NCI-H748 (cell line): Measurements from ENCODE around the gene ASTN2.

Source experiments
- DNase-seq: peaks from one replicate; lab custom pipeline; 2025; ENCODE audit not compliant: unreplicated experiment; lab: John Stamatoyannopoulos, UW

The ASTN2 gene

DNA sequence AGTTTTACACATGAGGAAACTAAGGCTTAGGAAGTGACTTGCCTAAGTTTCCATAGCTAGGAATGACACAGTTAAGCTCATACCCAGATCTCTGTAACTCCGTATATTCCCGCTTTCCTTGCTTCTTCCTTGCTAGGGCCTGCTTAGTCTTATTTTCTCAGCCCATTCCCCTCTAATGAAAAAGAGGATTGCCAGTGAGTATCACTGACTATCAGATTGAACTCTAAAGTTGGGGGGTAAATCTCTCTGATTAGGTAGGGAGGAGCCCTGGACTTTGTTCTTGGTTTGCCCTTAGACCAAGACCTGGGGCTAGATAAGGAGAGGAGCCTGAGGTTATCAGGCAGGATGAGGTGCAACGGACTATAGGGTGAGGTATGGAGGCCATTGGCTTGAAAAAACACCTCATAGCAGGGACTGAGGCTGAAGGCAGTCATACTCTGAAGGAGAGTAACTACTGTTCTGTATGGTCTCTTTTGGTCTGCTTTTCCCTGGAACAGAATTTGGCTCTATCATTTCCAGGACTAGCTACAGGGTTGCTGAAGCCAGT is 725.3 kb downstream of the ASTN2 start:
- no peak for DNase-seq

DNA sequence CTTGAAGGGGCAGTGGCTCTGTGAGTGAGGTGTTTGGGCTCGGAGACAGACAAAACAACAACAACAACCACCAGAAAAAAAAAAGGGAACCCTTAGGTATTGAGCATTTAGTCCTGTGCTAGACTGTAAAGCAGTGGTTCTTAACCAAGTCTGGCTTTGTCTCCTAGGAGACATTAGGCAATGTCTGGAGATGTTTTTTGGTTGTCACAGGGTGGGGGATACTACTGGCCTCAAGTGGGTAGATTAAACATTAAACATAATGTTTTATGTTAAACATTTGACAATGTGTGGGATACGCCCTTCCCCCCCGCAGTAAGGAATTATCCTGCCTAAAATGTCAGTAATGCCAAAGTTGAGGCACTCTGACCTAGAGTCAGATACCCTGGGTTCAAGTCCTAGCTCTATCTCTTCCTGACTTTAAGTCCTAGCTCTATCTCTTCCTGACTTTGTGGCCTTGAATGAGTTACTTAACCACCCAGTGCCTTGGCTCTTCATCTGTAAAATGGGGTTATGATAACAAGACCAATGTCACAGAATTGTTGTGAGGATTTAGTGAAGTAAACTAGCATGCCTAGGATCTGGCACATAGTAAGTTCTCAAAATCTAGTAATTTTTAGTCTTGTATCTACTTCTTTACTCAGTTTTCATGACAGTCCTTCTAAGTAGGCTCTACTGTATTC is 725.9 kb downstream of the ASTN2 start:
- no peak for DNase-seq

DNA sequence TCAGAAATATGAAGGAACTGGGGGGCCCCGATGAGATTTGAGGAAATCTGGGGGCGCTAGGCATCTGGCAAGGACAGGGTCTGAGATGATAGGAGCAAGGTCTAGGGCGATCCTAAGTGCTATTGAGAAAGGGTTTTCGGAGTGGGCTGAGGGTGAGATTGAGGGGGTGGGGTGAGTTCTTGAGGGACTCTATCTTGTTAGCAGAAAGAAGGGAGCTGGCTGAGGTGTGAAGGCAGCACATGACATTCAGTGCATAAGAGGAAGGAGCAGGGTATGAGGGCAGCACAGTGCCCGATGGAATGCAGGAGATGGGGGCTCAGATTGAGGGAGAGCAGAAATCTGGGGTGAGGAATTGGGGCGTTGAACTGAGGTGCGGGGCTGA is 727.1 kb downstream of the ASTN2 start:
- peak; percentile 42 for DNase-seq

DNA sequence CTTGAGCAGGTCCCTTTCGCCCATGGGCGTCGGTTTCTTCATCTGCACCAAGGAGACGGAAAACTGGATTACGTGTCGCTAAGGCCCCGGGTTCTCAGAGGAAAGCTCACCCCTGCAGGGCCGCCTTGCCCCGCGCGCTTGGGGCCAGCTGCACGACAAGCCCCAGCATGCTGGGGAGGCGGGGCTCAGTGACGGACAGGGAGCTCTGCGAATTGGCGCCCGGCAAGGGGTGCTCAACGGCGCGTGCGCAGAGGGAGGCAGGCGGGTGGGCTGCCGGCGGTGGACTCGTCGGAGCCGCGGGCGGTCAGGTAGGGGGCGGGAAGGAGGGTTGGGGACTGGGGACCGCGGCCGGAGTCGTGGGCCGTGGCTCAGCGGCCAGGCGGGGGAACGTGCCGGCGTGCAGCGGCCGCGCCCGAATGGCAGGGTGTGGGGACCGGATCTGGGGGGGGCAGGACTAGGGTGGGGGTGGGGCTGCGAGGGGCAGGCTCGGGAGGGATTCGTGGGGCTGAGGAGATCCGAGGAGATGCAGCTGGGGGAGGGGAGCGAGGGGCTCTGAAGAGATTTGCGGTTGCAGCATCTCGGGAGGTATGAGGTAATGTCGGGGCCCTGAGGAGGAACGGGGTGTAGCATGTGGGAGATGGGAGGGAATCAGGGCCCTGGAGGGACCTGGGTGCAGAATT is 727.6 kb downstream of the ASTN2 start, which contains the start of gene TRIM32:
Gene TRIM32, plus strand, starts transcription at position 232 of the 680 bp plus-strand sequence. CDS start 10,438 bp downstream, outside the sequence.
- peak; percentile 95 for DNase-seq

DNA sequence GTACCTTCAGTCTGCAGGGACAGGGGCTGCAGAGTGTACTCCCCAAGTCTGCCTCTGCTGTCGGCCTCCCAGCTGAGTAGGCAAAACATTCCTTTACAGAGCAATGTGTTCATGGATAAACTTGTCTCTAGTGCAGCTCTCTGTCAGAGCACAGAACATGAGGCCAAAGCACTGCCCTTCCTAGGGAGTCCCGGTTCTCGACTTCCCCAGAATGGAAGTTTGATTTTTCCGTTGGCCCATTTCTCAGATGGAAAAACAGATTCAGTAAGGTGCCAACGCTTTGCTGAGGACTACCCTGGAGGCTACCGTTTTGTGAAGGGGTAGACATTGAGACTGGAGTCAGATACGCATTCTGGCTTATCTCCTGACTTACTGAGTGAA is 728.2 kb downstream of the ASTN2 start:
- DNase-seq: no peak

DNA sequence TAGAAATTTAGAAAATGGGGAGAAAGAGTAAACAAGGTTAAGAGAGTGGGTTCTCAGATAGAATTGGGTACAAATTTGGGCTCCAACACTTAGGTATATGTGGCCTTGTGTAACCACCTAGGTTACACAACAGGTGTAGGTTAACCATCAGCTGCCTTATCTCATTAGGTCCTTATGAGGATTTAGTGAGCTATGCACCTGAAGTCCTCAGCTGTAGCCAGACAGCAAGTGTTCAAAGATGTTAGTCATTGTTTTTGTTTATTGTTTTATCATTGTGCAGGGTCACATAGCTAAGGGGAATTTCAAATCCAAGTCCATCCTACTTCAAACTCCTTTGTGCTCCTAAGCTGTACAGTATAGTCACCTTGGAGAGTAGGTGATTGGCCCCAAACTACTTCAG is 728.7 kb downstream of the ASTN2 start:
- DNase-seq: no peak

DNA sequence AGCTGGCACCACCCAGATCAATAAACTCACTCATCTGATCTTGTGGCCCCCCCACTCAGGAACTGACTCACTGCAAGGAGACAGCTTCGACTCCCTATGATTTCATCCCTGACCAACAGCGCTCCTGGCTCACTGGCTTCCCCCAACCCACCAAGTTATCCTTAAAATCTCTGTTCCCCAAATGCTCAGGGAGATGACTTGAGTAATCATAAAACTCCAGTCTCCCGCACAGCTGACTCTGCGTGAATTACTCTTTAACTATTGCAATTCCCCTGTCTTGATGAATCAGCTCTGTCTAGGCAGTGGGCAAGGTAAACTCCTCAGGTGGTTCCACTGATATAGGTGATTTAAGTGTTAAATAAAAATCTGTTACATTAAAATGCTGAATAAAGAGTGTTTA is 729.7 kb downstream of the ASTN2 start:
- DNase-seq: no peak

DNA sequence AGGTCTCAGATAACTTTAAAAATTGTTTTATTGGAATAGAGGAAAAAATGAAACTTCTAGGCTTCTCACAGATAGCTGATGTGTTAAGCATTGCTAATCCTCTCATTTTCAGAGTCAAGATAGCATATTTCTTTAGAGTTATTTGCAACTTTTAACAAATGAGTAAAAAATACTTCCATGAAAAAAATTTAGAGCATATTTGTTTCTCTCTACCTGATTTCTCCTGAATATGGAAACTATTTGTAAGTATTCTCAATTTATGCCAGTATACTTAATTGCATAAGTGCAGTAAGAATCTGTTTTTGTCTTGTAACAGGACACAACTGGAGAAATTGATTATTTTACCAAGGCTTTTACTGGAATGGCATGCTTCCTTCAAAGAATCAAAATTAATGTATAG is 731.3 kb downstream of the ASTN2 start:
- no peak for DNase-seq

DNA sequence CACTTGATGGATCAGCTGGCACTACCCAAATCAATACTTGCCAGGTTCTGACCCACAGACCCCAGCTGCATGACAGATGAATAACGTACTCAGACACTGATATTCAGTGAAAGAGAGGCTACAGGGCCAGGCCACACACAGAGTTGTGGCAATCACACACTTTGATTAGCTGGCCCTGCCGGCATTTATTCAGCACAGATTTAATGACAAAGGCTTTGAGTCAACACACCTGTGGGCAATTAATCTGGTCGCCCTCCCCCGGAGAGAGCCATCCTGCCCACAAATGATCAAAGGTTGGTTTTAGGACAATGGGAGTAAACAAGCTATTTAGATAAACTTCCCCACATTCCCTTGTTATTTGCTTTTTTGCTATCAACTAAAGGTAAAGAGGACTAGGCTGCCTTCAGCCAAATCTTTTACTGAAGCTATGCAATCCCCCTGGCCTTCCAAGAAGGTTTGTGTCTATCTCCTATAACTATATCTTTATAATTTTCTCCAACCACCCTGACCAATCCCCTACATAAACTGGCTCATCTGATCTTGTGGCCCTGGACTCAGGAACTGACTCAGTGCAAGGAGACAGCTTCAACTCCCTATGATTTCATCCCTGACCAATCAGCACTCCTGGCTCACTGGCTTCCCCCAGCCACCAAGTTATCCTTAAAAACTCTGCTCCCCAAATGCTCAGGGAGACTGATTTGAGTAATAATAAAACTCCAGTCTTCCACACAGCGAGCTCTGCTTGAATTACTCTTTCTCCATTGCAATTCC is 740.5 kb downstream of the ASTN2 start:
- DNase-seq: no peak

DNA sequence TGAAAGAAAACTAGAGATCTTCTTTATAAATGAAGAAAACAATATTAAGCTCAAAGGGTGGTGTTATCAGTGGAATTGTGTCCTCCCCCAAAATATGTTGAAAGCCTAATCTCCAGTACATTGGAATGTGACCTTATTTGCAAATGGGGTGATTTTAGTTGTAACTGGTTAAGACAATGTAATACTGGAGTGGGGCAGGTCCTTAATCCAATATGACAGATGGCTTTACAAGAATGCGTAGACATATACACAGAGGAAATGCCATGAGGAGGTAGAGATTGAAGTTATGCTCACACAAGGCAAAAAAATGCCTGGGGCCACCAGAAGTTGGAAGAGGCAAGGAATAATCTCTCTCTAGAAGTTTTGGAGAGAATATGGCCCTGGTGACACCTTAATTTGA is 741.5 kb downstream of the ASTN2 start:
- DNase-seq: no peak

DNA sequence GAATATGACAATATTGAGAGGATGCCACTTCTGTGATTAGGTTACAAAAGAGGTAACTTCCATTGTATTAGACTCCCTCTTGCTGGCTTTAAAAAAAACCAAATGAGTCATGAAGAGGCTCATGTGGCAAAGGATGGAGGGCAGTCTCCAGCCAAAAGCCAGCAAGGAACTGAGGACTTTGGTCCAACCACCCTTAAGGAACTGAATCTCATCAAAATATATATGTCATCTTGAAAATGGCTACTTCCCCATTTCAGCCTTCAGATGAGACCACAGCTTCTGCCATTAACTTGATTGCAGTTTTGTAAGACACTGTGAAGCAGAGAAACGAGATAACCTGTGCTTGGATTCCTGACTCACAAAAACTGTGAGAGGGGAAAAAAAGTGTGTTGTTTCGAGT is 743.3 kb downstream of the ASTN2 start:
- no peak for DNase-seq

DNA sequence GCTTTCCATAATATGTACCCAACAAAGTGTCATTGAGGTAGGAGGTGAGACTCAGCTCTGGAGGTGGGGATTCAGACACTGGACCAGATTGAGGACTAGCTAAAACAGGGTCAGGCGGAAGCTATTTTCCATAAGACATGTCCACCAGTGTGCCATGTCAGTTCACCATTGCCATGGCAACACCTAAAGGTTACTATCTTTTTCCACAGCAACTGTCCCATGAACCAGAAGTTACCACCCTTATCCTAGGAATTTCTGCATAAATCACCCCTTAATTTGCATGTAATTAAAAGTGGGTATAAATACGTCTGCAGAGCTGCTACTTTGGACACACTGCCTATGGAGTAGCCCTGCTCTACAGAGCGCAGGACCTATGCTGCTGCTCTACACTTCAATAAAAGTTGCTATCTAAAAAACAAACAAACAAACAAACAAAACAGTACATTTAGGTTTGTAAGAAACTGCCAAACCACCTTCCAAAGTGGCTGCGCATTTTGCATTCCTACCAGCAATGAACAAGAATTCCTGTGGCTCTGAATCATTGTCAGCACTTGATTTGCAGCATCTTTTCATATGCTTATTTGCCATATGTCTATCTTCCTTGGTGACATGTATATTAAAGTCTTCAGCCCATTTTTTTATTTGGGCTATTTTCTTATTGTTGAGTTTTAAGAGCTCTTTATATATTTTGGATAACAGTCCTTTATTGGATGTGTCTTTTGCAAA is 745.7 kb downstream of the ASTN2 start:
- no peak for DNase-seq

DNA sequence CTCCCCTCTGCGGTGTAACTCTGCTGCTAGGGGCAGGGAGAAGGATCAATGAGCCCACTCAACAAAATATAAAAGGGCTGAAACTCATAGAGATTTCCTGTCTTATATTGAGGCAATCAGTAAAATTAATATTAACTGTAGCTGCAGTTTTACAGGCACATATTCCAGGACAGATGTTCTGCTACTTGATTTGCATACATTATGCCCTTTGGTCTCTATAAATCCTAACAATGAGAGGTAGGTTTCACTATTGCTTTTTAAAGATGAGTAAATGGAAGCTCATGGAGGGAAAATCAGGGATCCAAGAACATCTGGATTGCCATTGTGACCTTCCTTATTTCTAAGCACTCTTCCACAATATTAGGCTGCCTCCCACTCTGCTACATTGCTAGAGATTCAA is 751.3 kb downstream of the ASTN2 start:
- DNase-seq: no peak

DNA sequence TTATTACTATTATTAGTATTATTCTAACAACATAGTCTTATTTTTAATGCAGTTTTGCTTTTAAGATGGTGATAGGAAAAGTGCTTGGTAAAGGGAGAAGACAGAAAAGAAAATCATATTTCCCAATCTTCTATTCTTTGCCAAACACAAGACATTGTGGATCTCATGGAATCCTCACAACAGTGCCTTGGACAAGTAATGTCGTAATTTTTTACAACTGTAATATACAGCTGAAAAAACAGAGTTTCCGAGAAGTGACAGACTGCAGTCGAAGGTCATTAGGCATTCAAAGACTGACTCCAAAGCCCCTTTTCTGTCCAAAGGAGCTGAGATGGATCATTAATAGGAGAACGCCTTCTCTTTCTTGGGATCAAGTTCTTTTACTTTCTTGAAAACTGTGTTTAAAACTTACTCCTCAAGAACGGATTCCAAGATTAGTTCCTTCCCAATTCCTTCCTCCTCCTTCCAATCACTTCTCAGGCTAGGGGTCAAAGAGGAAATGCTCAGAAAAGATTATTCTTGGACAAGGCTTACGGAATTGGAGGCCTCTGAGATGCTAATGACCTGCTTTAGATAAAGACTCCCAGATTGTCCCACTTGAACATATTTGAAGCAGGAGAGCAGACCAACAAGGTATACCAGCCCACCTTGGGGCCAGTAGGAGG is 752.1 kb downstream of the ASTN2 start:
- DNase-seq: no peak

DNA sequence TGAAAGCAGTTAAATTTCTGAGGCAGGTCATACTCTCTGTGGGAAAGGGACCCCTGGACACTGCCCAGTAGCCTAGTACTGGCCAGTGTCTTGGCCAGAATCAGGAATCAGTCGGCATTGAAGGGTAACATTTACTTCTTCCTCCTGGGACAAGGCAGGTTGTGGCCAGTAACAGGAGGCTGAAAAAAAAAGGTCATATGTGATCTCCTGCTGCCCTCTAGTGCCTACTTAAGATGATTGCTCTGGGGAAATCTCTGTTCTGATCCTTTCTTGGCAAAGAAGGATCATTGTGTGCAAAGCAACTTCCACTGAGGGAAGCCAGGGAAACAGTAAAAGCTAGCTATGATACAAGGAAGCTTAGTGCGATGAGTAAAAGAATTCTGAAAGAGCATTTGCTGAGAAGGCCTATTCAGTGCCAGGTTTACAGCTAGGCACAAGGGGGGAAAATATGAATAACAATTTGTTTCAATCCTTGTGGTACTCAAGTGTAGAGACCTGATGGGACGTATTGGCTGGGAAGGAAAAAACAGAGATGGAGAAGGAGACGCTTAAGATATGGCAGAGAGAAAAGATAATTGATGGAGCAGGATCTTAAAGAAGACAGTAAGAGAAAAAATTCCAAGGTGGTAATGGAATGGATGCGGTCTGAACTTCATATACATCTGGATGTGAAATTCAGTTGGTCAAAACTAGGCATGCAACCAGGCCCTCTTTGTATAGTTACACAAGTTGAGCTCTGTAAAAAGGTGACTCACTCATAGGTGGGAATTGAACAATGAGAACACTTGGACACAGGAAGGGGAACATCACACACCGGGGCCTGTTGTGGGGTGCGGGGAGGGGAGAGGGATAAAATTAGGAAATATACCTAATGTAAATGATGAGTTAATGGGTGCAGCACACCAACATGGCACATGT is 753.6 kb downstream of the ASTN2 start:
- peak; percentile 65 for DNase-seq

DNA sequence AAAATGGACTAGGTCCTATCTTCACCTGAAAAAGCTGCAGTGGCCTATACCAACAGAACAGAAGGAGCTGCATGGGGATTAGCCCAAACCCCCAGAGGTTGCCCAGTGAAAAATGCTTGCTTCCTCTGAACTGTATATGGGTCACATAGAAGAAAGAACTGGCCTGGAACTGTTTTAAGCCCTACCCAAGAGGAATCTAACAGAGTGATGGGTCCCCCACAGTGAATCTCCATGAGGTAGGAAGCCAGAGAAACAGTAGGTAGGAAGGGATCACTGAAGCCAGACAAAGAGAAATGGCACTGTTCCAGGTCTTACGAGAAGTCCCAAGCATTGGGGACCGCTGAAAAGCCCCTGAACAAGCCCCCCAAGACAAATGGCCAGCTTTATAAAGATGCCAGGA is 756.6 kb downstream of the ASTN2 start:
- DNase-seq: no peak

DNA sequence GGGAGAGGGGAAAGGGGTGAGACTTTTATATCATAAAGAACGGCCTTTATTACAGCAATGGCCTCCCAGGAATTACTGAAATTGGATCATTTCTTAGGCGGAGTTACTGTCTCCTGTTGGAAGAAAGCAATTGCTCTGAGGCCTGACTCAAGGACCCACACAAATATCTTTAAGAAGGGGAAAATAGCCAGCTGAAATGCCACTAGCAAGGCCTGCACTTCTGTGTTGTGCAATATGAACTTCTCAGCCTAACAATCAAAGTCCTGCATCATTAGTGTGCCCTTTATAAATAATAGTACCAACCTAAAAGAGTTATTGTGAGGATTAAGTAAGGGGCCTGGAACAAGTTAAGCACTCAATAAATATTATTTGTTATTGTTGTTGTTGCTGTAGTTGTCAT is 757.9 kb downstream of the ASTN2 start:
- DNase-seq: no peak

DNA sequence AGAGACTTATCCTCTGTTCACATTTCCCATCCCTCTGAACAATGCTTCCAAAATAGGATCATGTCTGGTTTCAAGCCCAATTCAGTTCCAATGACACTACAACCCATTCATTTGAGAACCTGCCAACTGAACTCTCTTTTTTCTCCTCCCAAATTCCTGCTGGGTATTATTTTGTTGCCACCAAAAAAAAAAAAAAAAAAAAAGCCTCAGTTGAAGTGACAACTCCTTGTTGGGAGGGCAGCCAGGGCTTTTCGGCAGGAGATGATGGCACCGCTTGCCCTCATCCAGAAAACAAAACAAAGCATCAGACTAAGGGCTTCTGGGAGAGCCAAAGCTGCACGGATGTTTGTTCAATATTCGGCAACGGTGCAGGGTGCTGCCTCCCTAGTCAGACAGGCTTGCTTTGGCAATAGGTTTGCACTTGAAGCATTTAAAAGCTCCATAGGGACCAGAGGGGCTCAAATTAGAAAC is 758.3 kb downstream of the ASTN2 start:
- no peak for DNase-seq

DNA sequence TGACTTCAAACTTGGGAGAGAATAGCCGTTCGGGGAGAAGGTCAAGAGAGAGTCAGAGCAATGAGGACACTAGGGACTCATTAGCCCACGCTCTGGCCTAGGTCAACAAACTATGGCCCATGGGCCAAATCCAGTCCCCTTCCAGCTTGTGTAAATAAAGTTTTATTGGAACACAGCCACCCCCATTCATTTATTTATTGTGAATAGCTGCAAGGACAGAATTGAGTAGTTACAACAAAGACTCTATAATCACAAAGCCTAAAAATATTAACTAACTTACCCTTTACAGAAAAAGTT is 760.9 kb downstream of the ASTN2 start:
- no peak for DNase-seq
